GM19328 (cell line): Measurements from ENCODE around the gene MARS2.
"Not testable (repeated sequence)": the region's sequence is repeated elsewhere in the genome, so short reads cannot be mapped to it uniquely, and the experiment has no call there.

Source experiments
- ATAC-seq: cut with Tn5 transposase; IDR thresholded peaks from one replicate; pipeline ENCODE4 v1.9.1; 2021; ENCODE audit warnings: mild to moderate bottlenecking, moderate library complexity; ENCODE audit not compliant: unreplicated experiment

The MARS2 gene

GRCh38 chr2:197705912-197706838 lies 1.0 kb downstream of the MARS2 start:
- no peak for ATAC-seq

GRCh38 chr2:197706839-197707207 lies 1.7 kb downstream of the MARS2 start:
- no peak for ATAC-seq

GRCh38 chr2:197707316-197708213 lies 2.4 kb downstream of the MARS2 start:
- ATAC-seq, result no peak

- no peak for ATAC-seq
These were observed 3.2 kb downstream of the MARS2 start for GRCh38 chr2:197708331-197708730.

- not testable (repeated sequence) for ATAC-seq
These were observed 4.0 kb downstream of the MARS2 start for GRCh38 chr2:197709140-197709539.

GRCh38 chr2:197710424-197711042 lies 5.4 kb downstream of the MARS2 start:
- peak; percentile 66 for ATAC-seq

GRCh38 chr2:197711578-197711977 lies 6.4 kb downstream of the MARS2 start:
- ATAC-seq, result no peak

- no peak for ATAC-seq
These were observed 8.1 kb downstream of the MARS2 start for GRCh38 chr2:197713271-197713670.

GRCh38 chr2:197717863-197718262 lies 12.7 kb downstream of the MARS2 start:
- ATAC-seq, result no peak

- ATAC-seq, result no peak
These were observed 21.8 kb downstream of the MARS2 start for GRCh38 chr2:197727011-197727410.

- ATAC-seq, result not testable (repeated sequence)
These were observed 23.7 kb downstream of the MARS2 start for GRCh38 chr2:197728555-197729544.

- ATAC-seq, result no peak
These were observed 35.0 kb downstream of the MARS2 start for GRCh38 chr2:197740200-197740599.
